NCI-H128 (cell line): Measurements from ENCODE around the gene NPLOC4.
"Not testable (repeated sequence)": the region's sequence is repeated elsewhere in the genome, so short reads cannot be mapped to it uniquely, and the experiment has no call there.

Experiments
- DNase-seq: peaks from one replicate; lab custom pipeline; 2025; ENCODE audit not compliant: unreplicated experiment; lab: John Stamatoyannopoulos, UW

The NPLOC4 gene

DNA sequence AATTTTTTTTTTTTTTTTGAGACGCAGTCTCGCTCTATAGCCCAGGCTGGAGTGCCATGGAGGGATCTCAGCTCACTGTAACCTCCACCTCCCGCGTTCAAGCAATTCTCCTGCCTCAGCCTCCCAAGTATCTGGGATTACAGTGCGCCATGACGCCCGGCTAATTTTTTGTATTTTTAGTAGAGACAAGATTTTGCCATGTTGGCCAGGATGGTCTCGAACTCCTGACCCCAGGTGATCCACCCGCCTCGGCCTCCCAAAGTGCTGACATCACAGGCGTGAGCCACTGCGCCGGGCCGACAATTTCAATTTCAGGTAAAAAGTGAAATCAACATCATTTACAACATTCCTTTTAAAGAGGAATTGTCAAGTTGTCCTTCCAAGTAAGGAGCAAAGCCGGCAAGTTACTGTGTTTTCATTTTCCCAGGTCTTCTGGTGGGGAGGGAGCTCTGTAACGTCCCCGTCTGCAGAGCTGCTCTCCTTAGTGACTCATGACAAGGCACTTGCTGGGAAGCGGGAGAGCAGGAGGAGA lies 873 bp downstream of the NPLOC4 start:
- no peak for DNase-seq

DNA sequence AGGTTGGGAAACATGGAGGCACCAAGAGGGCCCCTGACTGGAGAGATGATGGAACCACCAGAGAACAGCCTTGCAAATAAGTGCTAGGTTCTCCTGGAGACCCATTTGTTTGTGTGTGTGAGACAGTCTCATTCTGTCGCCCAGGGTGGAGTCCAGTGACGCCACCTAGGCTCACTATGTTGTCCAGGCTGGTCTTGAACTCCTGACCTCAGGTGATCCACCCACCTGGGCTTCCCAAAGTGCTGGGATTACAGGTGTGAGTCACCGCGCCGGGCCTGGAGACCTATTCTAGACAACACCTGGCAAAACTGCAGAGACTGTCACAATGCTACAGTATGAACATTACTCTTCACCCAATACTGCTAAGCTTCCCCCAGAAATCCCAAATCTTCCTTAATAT lies 1.5 kb downstream of the NPLOC4 start:
- no peak for DNase-seq

DNA sequence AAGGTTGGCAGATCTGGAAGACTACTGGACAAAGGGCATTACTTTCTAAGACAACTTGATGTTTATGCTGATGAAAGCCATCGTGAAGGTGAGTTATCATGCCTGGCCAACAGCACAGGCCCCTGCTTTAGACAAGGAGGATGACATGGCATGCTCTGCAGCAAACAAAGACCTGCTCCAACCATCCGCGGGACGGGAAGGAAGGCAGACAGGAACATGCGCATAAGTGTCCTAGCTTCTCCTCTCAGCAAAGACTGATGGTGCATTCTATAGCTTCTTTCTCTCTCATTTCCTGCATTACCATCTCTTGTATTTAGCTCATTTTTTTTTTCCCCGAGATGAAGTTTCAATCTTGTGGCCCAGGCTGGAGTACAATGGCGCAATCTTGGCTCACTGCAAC lies 5.4 kb downstream of the NPLOC4 start:
- no peak for DNase-seq

DNA sequence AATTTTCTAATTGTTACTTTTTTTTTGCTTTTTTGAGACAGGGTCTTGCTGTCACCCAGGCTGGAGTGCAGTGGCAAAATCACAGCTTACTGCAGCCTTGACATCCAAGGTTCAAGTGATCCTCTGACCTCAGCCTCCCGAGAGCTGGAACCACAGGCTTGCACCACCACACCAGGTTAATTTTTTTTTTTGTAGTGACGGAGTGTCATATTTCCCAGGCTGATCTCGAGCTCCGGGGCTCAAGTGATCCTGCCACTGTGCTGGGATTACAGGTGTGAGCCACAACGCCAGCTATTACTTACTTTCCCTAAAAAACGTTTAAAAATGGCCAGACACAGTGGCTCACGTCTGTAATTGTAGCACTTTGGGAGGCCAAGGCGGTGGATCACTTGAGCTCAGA lies 6.6 kb downstream of the NPLOC4 start:
- DNase-seq: no peak

DNA sequence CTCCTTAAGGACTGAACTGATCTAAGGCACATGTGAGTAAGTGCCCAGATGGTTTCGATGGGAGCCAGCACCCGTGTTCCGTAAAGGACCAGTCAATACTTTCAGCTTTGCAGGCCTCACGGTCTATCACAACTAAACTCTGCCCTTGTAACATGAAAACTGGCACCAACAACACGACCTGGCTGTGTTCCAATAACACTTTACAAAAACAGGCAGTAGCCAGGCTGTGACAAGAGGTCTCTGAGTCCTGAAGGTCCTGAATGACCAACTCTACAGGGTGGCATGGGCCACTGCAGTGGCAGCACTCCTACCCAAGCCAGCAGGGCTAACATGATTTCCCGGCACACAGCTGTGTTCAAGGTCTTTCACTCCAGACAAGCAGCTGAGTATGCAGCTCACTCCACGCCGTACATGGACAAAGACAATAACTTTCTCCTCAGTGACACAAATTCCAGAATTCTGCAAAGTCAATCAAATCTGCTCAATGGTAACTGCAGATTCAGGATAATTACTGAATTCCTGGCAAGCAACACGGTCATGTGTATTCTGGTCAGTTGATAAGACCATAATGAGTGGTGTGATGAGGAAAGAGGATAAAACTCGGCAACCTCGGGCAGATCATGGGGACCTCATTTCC lies 15.3 kb downstream of the NPLOC4 start:
- no peak for DNase-seq

DNA sequence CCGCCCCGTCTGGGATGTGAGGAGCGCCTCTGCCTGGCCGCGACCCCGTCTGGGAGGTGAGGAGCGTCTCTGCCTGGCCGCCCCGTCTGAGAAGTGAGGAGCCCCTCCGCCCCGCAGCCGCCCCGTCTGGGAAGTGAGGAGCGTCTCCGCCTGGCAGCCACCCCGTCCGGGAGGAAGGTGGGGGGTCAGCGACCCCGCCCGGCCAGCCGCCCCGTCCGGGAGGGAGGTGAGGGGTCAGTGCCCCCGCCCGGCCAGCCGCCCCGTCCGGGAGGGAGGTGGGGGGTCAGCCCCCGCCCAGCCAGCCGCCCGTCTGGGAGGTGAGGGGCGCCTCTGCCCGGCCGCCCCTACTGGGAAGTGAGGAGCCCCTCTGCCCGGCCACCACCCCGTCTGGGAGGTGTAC lies 18.6 kb downstream of the NPLOC4 start:
- not testable (repeated sequence) for DNase-seq

DNA sequence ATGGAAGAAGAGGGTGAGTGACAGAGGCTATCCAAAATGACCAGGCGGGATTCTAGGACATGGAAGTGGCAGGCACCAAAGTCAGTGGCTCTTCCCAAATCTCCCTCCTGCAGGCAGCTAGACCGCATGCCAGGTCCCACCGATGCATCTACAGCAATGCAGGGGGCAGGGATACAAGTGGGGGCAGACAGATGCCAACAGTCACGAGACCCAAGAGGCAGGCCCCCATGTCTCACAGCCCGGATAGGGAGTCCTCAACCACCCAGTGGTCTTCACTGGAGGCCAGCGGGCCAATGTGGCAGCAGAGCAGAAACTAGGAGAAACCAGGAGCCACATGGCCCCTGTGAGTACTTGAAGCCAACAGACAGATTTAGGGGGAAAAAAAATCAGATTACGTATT lies 20.0 kb downstream of the NPLOC4 start:
- DNase-seq: no peak

DNA sequence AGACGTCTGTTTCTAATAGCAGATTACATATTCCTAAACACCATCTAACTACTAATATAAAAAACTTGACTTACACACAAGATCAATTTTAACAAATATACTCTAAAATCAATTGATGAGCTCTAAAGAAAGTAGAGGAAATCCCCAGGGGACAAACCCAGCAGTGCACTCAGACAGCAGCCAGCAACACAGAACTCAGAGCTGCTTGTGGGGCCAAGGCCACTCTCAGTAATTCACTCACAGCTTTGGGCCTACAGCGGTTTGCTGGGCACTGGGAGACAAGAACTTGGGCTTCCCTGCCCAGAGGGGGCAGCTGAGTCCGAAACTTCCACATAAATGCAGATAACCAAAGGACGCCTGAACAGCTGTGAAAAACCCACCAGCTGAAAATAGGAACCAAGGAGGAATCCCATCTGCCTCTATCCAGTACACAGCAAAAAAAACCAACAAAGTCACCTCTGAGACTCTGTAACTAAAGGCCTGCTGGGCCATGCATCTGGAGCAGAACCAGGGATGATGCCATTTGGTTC lies 21.4 kb downstream of the NPLOC4 start:
- no peak for DNase-seq

DNA sequence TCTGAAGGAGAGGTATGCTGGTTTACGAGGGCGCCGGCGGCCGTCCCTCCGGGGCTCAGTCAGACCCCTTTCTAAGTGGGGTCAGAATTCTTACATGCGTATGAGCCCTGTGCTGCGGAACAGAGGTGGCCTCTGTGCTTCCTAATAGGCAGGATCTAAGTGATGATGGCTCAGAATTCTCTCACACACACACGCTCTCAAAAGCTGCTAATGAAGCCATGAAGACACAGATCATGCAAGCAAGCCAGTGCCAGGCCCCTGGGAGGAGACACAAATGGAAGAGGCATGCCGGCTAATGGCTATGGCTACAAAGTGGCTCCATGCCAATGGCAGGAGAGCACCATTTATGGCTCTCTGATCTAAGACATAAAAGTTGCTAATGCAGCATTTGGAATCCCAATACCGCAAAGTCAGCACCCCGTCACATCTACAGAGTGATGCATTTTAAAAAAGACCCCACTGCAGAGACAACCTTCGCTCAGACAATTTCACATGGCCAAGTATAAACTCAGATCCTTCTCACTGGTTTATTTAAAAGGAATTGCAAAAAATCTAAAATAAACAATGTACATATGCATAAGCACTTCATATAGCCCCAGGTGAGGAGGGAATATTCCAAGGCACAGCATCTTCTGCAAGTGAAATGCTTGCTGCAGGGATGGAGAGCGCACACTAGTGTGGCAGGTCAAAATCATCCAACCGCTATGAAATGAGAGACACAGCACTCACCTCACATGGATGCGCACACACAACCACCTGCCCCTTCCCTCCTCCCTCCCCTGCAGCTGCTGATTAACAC lies 24.5 kb downstream of the NPLOC4 start:
- DNase-seq: no peak

DNA sequence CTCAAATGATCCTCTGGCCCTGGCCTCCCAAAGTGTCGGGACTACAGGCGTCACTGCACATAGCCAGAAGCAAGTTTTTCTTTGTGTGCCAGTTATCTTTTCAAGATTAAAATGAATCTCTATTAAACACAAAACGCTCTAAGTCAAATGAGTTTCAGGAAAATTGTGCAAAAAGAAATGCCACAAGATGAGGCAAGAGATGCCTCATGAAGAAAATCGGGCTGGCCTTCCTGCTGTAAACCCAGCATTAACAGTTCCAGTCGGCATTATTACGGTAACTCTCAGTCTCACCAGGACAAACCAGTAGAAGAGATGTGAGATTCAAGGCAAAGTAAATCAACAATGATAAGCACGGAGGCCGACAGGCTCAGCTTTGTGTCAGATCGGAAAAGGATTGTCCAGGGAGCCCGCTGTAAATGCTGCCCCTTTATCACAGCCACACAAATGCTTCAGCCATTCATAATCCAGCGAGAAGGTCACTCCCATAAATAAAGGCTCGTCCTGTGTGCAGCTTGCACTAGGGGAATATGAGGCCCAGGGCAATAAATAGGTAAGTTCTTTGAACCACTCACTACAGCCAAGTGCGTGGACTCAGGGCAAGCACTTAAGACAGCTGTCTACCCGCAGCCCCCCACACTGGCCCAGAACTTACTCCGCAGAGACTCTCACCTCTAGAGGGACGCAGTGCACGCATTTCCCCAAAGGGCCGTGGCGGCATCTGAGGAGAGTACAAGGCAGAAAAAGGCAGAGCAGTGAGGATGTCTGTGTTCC lies 27.2 kb downstream of the NPLOC4 start:
- DNase-seq: no peak

DNA sequence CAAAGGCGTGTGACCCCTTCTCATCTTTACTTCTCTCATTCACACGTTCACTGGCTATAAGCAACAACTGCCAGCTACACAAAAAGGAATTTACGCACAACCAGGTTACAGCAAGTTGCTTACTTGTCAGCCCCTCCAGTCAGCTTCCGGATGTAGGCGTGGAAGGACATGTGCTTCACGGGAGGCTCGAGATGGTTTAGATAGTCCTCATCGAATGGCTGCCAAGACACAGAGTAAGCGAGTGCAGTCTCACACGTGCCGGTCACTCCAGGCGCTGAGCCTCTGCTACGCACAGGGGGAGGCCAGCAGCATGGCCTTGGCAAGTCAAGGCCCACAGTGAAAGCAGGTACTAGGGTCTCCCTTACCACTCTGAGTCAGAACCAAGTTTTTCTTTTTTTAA lies 28.3 kb downstream of the NPLOC4 start:
- no peak for DNase-seq

DNA sequence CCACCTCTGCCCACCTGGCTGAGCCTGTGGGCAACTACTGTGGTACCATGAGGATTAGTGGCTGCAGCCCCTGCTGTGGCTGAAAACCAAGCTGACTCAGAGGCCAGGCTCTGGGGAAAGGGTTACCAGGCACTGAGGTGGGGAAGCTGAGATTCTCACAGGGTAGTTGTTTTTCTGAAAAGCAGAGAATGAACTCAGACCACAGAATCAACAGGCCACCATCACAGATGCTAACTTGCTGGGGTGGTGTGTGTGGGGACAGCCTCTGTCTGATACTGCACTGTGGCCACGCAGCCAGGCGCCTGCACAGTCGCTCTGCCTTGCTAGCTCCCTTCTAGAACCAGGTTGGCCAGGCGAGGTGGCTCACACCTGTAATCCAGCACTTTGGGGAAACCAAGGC lies 28.8 kb downstream of the NPLOC4 start:
- no peak for DNase-seq

DNA sequence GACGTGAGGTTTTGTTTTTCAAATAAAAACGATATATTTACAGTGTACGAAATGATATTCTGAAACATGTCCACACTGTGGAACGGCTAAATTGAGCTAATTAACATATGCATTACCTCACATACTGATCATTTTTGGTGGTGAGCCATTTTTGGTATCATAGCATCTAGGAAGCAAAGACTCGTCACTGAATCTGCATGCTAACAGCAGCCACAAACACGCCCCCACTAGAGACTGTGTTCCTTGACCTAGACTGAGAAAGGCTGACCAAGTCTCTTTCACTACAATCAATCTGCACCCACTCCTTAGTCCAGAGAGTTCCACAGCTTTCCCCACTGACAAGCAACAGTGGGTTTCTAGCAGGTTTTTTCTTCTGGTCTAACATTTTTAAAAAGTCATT lies 29.5 kb downstream of the NPLOC4 start:
- no peak for DNase-seq

DNA sequence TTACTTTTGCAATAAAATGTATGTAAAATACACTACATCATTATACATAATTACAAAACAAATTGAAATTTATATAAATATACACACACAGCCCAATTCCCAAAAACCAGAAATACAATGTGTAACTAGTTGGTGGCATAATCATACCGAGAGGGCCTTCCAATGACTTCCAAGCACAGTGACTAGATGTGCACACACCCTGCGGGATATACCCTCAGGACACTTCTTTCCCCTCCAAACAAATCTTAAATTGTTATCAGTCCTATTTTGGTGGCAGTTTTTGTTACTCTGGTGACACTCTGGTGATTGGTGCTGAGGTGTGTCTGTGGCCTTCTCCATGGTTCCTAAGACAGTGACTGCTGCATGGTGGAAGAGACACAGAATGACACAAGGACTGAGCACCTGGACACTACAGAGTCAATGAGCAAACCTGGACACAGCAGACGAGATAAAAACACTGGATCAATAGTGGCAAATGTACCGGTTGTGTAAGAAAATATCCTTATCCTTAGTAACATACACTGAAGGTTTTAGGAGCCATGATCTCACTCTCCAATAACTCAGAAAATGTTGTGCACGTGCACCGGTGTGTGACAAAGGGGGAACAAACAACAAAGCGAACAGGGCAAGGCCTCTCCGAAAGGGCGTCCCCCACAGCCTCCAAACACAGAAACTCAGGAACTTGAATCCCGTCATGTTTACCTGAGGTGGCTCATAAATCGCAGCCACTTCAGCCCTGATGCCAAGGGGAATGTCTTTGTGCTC lies 32.9 kb downstream of the NPLOC4 start:
- DNase-seq: no peak

DNA sequence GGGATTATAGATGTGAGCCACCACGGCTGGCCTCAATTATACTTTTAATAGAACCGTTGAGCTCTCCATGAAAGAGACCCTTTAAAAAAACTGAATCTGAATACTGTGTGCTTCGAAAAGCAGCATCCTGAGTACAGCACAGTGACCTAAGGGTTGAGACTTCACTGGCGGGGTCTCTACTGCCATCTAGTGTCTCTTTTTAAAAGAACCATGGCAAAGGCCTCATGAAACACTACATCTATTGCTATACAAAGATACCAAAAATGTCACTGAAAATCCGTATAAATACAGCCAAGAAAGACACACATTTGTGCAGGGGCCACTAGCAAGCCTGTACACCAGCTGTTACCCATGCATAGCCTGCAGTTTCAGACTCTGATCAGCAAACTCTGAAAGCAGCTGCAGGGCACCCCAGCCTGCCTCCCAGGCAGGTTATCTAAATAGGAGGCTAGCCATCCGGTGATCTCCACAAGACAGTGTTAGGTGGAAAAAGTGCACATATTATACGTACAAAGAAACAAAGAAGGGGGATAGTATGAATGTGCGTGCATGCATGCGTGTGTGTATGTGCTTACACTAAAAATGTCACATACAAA lies 35.3 kb downstream of the NPLOC4 start:
- DNase-seq: no peak

DNA sequence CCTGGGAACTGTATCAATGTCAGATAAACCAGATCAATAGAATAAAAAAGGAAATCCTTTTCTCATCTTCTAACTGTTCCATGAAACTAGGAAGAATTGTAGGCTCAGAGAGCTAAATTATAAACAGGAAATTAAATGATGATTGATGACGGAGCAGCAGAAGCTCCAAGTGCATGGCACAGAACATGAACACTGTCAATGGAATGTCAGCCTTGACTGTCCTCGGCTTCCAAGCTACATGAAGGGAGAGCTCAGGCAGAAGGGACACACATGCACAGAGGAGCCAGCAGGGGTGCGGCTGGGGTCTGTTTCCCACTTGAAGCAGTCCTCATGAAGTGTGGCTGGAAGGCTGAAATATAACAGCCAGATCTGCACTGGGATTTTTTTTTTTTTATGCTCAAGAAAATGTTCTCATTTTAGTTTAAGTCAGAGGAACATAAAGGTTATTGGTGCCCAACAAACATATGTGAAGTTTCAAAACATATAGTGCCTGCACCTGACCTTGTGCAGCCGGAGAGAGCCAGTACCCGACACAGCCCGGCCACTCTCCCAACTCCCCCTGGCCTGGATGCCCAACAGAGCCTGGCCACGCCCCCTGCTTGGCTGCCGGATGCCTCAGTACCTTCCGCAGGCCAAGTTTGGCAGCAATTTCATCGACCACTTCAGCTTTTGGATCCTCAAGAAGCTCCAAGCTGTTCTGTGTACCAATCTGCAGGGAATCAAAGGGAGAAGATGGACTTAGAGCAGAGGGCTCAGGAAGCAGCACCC lies 37.0 kb downstream of the NPLOC4 start:
- DNase-seq: no peak

DNA sequence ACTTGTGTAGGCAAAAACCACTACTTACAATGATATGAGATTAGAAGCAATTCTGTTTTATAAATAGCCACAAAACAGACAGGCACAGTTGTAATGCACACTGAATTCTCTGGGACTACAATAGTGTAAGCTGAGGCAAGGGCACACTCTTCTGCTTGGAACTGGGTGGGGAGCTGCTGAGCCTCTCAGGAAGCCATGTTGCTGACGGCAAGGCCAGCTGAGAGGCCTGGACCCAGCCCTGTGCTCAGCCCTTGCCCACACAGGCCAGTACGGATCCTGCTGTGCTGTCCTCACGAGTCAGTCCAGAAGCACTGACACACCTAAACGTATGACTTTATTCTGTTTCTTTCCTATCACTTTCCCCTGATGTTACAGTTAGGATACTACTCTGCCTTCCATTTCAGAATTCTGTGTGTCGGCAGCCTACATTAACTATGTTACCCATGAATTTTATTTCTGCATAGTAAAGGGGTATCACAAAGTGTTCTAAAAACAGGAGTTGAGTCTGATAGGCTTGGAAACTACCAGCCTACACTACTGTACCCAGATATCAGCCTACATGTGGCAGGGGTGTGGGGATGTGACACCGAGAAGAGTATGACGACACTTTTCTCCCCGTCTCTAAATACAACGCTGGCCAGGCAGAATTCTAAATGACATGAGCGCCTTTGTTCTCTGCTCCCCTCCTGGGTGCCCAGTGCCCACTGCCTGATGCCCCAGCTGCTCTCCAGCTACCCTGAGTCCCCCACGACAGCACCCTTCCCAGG lies 43.6 kb downstream of the NPLOC4 start:
- DNase-seq: no peak

DNA sequence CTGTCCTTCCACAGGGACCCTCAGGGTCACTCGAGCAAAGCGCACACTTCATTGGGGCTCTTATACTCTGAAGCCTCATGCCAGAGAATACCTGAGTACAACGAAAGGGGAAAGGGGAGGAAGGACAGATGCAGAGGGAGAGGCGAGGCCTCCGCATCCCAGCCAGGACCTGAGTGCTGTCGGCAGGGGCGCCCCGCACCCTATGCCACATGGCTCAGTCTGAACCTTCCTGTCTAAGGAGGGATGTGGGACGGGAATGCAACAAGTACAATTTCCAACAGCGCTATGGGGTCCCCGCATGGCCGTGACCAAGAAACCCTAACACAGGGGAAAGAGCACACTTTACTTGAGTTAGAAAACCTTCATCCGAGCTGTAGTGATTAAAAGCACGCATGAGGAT lies 44.9 kb downstream of the NPLOC4 start:
- no peak for DNase-seq

DNA sequence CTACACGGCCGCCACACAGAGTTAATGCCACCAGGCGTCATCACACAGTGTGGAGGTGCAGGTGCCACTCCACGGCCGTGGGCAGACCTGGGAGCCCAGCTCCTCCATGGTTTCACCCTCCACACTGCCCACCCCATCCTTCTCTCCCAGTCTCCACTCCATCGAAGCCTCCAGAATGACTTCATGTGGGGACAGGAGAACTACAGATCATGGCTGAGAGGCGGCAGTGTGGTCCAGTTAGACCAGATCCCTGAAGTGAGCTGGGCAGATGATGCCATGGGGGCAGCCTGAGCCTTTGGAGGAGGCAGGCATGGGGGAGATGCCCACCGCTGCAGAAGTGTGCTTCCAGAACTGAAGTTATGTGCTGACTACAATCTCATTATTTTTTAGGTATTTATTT lies 46.8 kb downstream of the NPLOC4 start:
- DNase-seq: no peak
